GM19397 (cell line): ENCODE results near the gene SLC25A21.
"Not testable (repeated sequence)": the region's sequence is repeated elsewhere in the genome, so short reads cannot be mapped to it uniquely, and the experiment has no call there.

Source experiments
- ATAC-seq: cut with Tn5 transposase; IDR thresholded peaks from one replicate; pipeline ENCODE4 v1.9.1; 2021; ENCODE audit warnings: mild to moderate bottlenecking, moderate library complexity; ENCODE audit not compliant: unreplicated experiment

Gene SLC25A21

GRCh38 chr14:36726128-36726527, 446.3 kb downstream of the SLC25A21 start:
- no peak for ATAC-seq

GRCh38 chr14:36724162-36724561, 448.2 kb downstream of the SLC25A21 start:
- ATAC-seq, result no peak

DNA sequence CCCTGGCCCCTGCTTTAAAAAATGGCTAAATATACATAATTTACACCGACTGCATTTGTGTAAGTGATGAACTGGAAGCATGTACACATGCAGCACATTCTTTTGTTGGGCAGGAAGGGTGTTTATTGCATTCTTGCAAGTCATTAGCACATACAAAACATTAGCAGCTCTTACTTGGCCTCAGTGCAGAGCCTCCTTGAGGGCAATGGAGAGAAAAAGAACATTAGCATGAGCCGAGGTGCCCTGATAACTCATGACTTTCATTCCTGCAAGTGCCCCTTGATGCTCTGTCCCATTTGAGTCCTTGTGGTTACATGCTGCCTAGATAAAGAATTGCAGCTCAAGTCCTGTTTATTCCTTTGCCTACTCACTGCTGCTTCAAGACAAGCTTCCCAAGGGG, 448.9 kb downstream of the SLC25A21 start:
- ATAC-seq, result no peak

DNA sequence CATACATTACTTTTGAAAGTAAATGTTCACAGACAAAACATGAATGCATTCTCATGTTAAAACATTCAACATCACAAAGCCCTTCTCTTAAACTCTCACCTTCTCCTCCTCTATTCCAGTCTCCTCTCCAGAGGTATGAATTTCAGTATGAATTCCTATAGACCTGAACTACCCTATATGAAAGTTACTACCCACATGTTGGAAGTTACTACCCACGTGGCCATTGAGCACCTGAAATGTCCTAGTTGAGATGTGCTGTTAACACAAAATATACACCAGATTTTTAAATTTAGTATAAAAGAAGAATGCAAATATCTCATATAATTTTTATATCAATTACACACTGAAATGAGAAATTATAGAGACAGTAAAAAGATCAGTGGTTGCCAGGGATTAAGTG, 450.5 kb downstream of the SLC25A21 start:
- no peak for ATAC-seq

DNA sequence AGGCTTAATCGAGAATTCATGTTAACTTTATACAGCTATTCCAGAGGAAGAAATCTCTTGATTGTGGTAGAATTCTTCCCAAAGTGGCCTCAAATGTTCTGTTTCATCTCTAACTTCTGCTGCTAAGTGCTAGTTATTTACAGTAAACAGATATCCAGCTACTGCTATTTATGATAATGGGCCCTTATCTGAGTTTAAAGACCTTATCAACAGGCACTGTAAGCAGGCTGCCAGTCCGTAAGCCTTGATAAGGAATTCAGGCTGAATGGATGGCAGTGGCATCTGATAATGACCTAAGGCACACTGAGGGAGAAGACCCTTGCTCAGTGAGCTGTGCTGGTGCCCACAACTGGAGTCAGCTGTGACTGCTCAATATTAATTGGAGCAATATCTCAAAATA, 451.7 kb downstream of the SLC25A21 start:
- ATAC-seq, result no peak

- no peak for ATAC-seq
These were observed 452.6 kb downstream of the SLC25A21 start for GRCh38 chr14:36719823-36720222.

DNA sequence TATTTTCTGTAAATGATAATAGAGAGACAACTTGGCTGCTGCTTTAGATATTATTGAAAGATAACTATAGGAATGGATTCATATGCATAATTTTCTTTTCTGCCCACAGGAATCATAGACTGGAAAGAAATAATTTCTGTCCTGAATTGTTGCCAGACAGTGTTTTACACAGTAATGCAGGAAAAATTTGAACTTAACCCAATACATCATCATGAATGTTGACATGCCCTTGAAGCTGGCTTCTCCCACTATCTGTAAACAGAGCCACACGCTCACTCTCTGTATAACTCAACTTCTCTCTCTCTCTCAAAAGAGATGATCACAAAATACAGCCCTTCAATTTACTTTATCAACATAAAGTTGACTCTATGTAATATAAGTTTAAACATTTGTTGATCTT, 454.2 kb downstream of the SLC25A21 start:
- ATAC-seq, result no peak

- ATAC-seq, result no peak
These were observed 455.0 kb downstream of the SLC25A21 start for GRCh38 chr14:36717363-36717762.

GRCh38 chr14:36716614-36717184, 455.7 kb downstream of the SLC25A21 start:
- ATAC-seq, result no peak

DNA sequence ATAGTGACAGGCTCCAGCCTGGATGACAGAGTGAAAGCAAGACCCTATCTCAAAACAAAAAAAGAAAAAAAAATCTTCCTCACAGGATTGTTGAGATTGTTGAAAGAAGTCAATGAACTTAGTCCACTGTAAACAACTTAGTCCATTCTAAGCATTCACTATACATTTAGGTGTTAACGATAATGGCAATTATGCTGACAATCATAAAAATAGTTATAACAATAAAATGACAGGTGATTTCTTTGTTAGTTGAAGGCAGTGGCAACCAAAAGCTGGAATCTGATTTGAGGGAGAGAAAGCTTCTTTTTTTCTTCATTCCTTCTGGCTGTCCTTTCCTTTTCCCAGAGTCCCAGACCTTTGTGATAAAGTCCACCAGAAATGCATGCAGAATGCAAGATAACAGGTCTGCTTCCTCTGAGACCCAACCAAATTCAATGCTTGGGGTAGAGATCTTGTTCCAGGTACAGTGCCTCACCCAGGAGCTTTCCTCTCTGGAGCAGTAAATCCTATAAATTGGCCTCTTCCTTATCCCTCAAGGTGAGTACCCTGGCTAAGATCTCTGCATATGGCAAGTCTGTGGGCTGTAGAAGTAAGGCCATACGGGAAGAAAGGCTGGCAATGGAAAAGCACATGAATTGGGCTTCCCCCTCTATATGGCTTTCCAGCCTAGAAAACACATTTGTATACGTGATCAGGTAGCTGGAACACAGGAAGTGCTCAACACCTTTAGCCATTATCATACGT, 458.3 kb downstream of the SLC25A21 start:
- ATAC-seq, result no peak

- no peak for ATAC-seq
These were observed 464.8 kb downstream of the SLC25A21 start for GRCh38 chr14:36707570-36707969.

DNA sequence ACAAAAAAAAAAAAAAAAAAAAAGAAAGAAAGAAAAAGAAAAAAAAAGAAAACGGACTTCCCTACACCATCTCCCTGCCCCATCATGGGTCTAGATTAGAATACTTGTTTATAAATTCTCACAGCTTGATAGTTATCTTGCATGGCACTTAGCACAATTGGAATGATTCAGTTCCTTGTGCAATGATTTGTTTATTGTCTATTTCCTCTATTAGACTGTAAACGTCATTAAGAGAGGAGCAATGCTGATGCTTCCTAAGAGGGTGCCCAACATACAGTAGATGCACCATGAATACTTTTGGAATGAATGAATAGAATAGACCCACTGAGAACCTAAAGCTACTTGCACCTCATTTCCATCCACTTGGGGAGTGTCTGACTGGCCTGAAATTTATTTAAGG, 469.9 kb downstream of the SLC25A21 start:
- ATAC-seq, result no peak

DNA sequence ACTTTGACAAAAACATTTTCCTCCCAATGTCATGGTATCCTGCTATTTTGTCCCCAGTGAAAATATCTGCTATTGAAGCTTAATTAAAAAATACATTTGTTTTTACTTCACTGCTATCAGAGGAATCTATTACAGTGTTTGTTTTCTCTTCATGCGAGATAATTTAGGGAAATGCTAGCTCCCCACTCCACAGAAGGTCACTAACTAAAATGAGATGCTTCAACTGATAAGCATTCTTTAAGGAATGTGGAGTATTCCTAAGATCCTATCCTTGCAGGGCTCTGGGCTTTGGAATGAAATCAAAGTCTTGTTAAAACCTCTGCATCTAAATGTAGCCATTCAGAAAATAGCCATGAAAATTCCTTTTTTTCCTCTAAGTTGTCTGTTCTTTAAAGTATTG, 471.3 kb downstream of the SLC25A21 start:
- no peak for ATAC-seq

GRCh38 chr14:36700651-36701050, 471.8 kb downstream of the SLC25A21 start:
- ATAC-seq, result no peak

DNA sequence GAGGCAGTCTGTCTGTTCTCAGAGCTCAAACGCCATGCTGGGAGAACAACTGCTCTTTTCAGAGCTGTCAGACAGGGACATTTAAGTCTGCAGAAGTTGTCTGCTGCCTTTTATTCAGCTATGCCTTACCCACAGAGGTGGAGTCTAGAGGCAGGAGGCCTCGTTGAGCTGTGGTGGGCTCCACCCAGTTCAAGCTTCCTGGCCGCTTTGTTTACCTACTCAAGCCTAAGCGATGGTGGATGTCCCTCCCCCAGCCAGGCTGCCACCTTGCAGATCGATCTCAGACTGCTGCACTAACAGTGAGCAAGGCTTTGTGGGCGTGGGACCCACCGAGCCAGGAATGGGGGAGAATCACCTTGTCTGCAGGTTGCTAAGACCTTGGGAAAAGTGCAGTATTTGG, 473.0 kb downstream of the SLC25A21 start:
- not testable (repeated sequence) for ATAC-seq

DNA sequence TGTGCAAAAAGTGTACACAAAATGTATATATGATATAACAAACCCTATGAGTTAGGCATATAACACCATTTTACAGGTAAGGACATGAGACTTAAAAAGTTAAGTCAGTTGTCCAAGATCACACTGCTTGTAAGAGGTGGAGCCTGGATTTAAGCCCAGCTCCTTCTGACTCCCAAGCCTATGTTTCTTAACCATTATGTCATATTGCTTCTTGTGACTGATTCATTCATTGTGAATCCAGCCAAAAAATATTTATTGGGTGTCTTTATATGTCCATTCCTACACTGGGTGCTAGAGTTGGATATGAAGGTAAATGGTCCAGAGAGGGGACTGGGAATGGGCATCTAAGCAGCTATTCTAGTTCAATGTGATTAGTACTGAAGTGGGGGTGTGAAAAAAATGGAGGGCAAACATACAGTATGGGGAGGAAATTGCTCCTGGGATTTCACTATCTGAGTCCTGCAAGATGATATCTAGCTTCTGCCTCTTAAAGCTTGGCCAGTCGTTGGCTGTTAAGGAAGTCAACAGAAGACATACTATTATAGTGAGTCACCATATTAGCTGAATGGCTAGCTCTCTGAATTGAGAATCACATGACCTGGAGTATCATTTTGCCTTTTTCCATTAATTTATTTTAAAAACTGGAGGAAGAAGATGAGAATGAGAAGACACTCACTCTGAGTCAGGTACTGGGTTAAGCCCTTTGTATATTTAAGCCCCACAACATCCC, 481.9 kb downstream of the SLC25A21 start:
- ATAC-seq, result no peak

GRCh38 chr14:36684946-36685345, 487.5 kb downstream of the SLC25A21 start:
- ATAC-seq, result no peak

GRCh38 chr14:36683083-36683724, 489.2 kb downstream of the SLC25A21 start:
- no peak for ATAC-seq

DNA sequence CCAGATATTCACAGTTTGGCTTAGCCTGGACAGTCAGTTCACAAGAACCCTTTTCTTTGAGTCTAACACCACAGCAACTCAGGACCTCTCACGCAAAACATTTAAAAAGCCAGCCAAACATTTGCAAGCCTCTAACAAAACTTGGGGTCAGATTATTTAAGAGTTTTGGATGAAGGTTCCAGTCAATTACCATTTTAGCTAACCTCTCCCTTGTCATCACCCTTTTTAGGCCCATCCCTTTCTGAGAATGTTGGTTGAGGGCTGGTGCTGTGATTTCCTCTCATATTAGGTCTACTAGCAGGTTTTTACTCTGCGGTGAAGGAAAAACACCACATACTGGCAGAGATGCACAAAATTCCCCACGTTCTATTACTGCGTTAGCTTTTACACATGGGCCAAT, 490.1 kb downstream of the SLC25A21 start:
- no peak for ATAC-seq

- ATAC-seq, result no peak
These were observed 496.2 kb downstream of the SLC25A21 start for GRCh38 chr14:36676236-36676635.

DNA sequence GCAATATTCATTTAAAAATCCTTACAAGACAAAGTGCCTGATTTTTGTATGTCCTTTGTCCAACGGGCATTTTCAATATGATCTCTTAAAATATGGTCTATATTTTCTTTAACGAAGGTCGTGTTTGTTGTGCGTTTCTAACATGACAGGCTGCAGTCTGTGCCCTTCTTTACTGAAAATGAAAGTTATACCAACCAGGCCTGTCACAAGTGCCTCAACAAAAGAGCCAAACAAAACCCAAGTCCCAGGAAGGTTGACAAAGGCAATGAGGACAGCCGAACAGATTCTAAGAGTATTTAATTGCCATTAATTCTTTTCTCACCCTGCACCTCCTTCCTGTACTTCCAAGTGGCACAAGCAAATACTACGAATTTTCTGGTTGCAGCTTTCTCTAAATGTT, 496.8 kb downstream of the SLC25A21 start:
- no peak for ATAC-seq

DNA sequence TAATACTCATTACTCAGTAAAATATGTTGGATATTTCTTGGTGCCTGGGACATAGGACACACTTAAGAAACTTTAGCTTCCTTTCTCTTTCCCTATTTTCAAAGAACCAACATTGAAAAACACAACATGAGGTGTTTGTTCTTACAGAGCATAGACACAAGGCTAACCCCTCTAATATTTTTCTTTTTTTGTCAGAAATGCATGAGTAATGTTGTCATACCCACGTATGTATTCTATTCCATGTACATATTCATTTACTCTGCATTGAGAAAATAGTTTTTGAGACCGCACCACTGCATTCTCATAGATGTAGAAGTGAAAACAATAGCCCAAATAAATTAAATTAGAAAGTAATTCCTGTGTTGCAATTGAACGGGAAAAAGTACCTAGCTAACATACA, 497.7 kb downstream of the SLC25A21 start:
- no peak for ATAC-seq
